Activated B cell treated with CpG ODN at 0.5 μM for 24 hours (primary cell): ENCODE results near the gene ZBTB2. TPM values are rescaled to one million over a fixed set of nuclear protein-coding genes. Genes with fewer than 3 reads are reported as not detected.
A peak's percentile ranks its signal among the peaks of the same experiment; 100 is the strongest.

Experiments used
- ATAC-seq: fragments of 200-7000 bp; cut with Tn5 transposase; one replicate; pipeline ENCODE4 v1.10.0; 2021; ENCODE audit warnings: low read depth, mild to moderate bottlenecking, moderate library complexity
- CTCF ChIA-PET: fragments of 350-600 bp; sonication (Branson Sonifier 250); formaldehyde crosslinking; loops from one replicate; lab custom pipeline; 2021; ENCODE audit warnings: antibody characterized with exemption; lab: Charles Lee
- POLR2A ChIA-PET: fragments of 350-600 bp; sonication (Branson Sonifier 250); formaldehyde crosslinking; loops from one replicate; lab custom pipeline; 2021; ENCODE audit warnings: antibody characterized with exemption; lab: Charles Lee
- DNase-seq: peaks from one replicate; pipeline ENCODE4 v3.0.0; 2022
- H3K27ac Mint-ChIP-seq: one replicate; pipeline ENCODE4 v1.8.0; 2020; ENCODE audit warnings: mixed read lengths
- H3K27me3 Mint-ChIP-seq: one replicate; pipeline ENCODE4 v1.8.0; 2021; ENCODE audit warnings: mixed read lengths
- H3K36me3 Mint-ChIP-seq: one replicate; pipeline ENCODE4 v1.8.0; 2021; ENCODE audit warnings: low read depth, mixed read lengths
- H3K4me1 Mint-ChIP-seq: one replicate; pipeline ENCODE4 v1.8.0; 2021; ENCODE audit warnings: mixed read lengths
- H3K4me3 Mint-ChIP-seq: one replicate; pipeline ENCODE4 v1.8.0; 2020; ENCODE audit warnings: mild to moderate bottlenecking, mixed read lengths
- H3K9me3 Mint-ChIP-seq: one replicate; pipeline ENCODE4 v1.8.0; 2020; ENCODE audit warnings: mixed read lengths
- CTCF ChIP-seq: fragments of 200-600 bp; IDR thresholded peaks from one replicate; pipeline ENCODE4 v1.8.0; 2022; ENCODE audit warnings: antibody characterized with exemption, mild to moderate bottlenecking
- intact Hi-C: fragments of 100-400 bp; cut with micrococcal nuclease; formaldehyde crosslinking; loops from one replicate; pipeline ENCODE4 v1.15.1; 2024
- total RNA-seq: library from RNA; stranded (reverse); gene quantifications from 2 replicates; pipeline ENCODE4 v1.2.3, GENCODE V29; 2022

ZBTB2 gene
- total RNA-seq, 1 donor from 2014 or later = 17.3 TPM

- intact Hi-C loops = no loop called here
- CTCF ChIA-PET = no interaction called here
- H3K27ac Mint-ChIP-seq = no peak overlapping the region
These were observed 23.4 kb upstream of the ZBTB2 start for GRCh38 chr6:151414641-151415260.

DNA sequence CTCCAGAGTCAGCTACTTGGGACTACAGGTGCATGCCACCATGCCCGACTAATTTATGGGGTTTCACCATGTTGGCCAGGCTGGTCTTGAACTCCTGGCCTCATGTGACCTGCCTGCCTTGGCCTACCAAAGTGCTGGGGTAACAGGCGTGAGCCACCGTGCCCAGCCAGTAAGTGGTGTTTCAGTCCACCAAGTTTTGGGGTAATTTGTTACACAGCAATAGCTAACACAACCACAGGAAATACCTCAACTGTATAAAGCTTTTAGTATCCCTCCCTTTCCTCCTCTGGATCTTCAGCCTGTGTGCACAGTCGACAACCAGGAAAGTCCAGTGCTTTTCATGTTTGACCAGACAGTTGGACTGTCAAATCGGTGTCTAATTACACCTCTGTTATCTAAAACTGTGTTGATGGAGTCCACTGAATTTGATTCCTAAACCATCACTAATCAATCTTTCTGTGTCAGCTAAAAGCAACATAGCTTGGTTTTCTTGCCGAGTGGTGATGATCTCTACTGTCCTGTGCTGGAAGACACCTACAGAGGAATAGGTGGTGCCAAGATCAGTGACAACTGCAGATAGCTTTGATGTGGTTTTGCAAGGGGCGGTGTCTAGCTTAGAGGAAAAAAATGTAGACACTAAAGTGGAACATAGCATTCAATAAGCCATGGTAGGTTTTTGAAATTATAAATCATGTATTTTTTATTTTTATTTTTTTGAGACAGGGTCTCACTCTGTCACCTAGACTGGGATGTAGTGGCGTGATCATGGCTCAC, 22.2 kb upstream of the ZBTB2 start:
- peaks cover 19% of the 10 kb centered on the region for H3K4me1 Mint-ChIP-seq
- ChIA-PET POLR2A (interaction anchor here (0.6 kb wide), 1 partner anchor 38 kb away, joined by 4 read pairs; no protein-coding TSS in a partner anchor), CTCF (no interaction called here)
- ATAC-seq (no peak), DNase-seq (no peak)
- H3K27me3 Mint-ChIP-seq = no peaks in the 10 kb centered on the region
- H3K27ac Mint-ChIP-seq = no peak overlapping the region
- TF ChIP-seq CTCF = no peak
- H3K9me3 Mint-ChIP-seq = no peaks in the 10 kb centered on the region
- H3K36me3 Mint-ChIP-seq = peaks cover 66% of the 10 kb centered on the region
- intact Hi-C loops = no loop called here
- H3K4me3 Mint-ChIP-seq = no peak overlapping the region

More at GRCh38 chr6:151414641-151415260, 23.4 kb upstream of the ZBTB2 start:
- Mint-ChIP-seq H3K36me3 (peaks cover 61% of the 10 kb centered on the region), H3K27me3 (no peaks in the 10 kb centered on the region), H3K4me3 (no peak overlapping the region), H3K4me1 (peaks cover 7% of the 10 kb centered on the region), H3K9me3 (no peaks in the 10 kb centered on the region)
- DNase-seq (no peak), ATAC-seq (no peak)
- POLR2A ChIA-PET = interaction anchor here (0.6 kb wide), 1 partner anchor 37 kb away, joined by 4 read pairs; no protein-coding TSS in a partner anchor
- TF ChIP-seq CTCF = no peak

DNA sequence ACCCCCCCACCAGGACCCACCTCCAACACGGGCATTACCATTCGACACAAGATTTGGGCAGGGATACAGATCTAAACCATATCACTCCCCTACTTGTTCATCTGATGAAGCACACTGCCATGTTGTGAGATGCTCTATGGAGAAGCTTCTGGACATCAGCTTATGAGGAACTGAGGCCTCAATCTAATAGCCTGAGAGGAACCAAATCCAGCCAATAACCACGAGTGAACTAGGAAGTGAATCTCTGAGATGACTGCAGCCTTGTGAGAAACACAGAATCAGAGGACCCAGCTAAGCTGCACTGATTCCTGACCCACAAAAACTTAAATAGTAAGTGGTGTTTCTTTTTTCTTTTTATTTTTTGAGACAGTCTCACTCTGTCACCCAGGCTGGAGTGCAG, 21.6 kb upstream of the ZBTB2 start:
- Mint-ChIP-seq H3K9me3 (no peaks in the 10 kb centered on the region), H3K36me3 (peaks cover 66% of the 10 kb centered on the region), H3K27me3 (no peaks in the 10 kb centered on the region), H3K4me3 (no peak overlapping the region), H3K27ac (no peak overlapping the region), H3K4me1 (peaks cover 19% of the 10 kb centered on the region)
- intact Hi-C loops = no loop called here
- CTCF ChIA-PET = no interaction called here
- DNase-seq = no peak
- POLR2A ChIA-PET = no interaction called here
- ATAC-seq = no peak
- TF ChIP-seq CTCF = no peak

GRCh38 chr6:151409679-151410078, 18.3 kb upstream of the ZBTB2 start:
- peak overlapping the region; percentile 9 for H3K4me3 Mint-ChIP-seq
- CTCF ChIA-PET = no interaction called here

More at GRCh38 chr6:151409679-151410078, 18.3 kb upstream of the ZBTB2 start:
- no peak for TF ChIP-seq CTCF
- no peak for DNase-seq
- POLR2A ChIA-PET = interaction anchor here (1.0 to 1.4 kb wide), 3 partner anchors 19 to 59 kb away, joined by 3 to 7 read pairs (median 3); no protein-coding TSS in a partner anchor
- Mint-ChIP-seq H3K27me3 (no peaks in the 10 kb centered on the region), H3K36me3 (peaks cover 57% of the 10 kb centered on the region), H3K4me1 (peaks cover 19% of the 10 kb centered on the region), H3K27ac (peak overlapping the region; percentile 60), H3K9me3 (no peaks in the 10 kb centered on the region)
- intact Hi-C loops = loop anchor here (1.0 kb wide), 1 partner anchor 19 kb away; no protein-coding TSS in a partner anchor
- no peak for ATAC-seq
